G401 (cell line): Measurements from ENCODE around the gene DYNLL1. TPM values are rescaled to one million over a fixed set of nuclear protein-coding genes. Genes with fewer than 3 reads are reported as not detected.
"Not testable (repeated sequence)": the region's sequence is repeated elsewhere in the genome, so short reads cannot be mapped to it uniquely, and the experiment has no call there.

Source experiments
- DNase-seq: peaks from one replicate; pipeline ENCODE4 v3.0.0-alpha.2; 2015; ENCODE audit warnings: low spot score
- in situ Hi-C: cut with HindIII; loops from 2 replicates; pipeline ENCODE4 v1.10.0; 2016; ENCODE audit warnings: low sequenced_read_pairs, mixed read lengths
- total RNA-seq: library from RNA; depleted of rRNA; stranded (reverse); fragments of >200 nt; shearing (Covaris generic); gene quantifications from 2 replicates; pipeline ENCODE4 v1.2.3, GENCODE V29; 2014; rRNA removed

DYNLL1 gene
- total RNA-seq = 541 and 568 TPM in 2 replicates

DNA sequence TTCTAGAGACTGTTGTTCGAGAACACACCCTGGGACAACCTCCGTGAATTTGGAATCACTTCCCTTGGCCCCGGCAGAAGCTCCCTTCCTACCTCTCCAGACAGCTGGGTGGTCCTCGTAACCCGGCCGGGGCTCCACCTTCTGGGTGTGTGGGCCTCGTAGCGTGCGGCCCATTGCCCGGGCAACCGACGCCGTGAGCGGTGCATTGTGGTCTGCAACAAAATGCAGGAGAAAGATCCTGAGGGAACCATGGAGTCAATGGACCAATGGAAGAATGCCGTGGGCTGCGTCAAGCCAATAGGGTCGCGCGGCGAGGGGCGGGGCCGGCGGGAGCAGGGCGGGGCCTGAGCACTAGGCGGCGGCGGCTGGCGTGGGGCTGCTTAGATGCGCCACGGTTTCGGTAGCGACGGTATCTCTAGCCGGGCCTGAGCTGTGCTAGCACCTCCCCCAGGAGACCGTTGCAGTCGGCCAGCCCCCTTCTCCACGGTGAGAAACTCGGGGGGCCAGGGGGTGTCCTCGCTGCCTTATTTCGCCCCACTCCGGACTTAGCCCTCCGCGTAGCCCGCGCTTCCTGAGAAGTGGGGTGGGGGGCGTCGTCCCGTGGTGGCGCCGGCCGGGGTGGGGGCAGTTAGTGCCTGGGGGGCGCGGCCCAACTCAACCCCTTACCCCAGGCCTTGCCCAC is at the start of gene DYNLL1:
Gene DYNLL1, plus strand, starts transcription at position 383 of the 682 bp plus-strand sequence. CDS start 309 bp downstream, outside the sequence.
- in situ Hi-C loops = no loop called here
- peak; percentile 96 for DNase-seq

DNA sequence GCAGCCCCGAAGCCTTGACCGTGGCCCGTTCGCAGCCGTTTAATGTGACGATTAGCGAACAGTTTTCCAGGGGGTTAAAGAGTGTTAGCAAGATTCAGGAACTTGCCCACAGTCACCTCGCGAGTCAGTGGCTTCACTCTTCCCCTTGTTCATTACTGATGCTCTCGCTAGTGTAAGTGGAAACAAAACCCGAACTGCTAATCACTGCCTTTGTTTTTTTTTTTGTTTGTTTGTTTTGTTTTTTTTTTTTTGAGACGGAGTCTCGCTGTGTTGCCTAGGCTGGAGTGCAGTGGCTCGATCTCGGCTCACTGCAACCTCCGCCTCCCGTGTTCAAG is 49.1 kb upstream of the DYNLL1 start:
- in situ Hi-C loops = loop anchor here (10.0 kb wide), 1 partner anchor 222 kb away; no protein-coding TSS in a partner anchor
- DNase-seq = not testable (repeated sequence)

DNA sequence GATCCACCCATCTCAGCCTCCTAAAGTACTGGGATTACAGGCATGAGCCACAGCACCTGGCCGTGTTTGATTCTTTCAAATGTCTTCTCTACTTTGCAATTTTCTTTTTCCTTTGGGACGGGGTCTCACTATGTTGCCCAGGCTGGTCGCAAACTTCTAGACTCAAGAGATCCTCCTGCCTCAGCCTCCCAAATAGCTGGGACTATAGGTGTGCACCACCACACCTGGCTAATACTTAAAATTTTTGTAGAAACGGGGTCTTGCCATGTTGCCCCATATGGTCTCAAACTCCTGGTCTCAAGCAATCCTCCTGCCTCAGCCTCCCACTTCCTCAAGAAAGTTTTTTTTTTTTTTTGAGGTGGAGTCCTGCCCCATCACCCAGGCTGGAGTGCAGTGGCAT is 47.9 kb upstream of the DYNLL1 start:
- DNase-seq = no peak
- in situ Hi-C loops = loop anchor here (10.0 kb wide), 1 partner anchor 223 kb away; no protein-coding TSS in a partner anchor

DNA sequence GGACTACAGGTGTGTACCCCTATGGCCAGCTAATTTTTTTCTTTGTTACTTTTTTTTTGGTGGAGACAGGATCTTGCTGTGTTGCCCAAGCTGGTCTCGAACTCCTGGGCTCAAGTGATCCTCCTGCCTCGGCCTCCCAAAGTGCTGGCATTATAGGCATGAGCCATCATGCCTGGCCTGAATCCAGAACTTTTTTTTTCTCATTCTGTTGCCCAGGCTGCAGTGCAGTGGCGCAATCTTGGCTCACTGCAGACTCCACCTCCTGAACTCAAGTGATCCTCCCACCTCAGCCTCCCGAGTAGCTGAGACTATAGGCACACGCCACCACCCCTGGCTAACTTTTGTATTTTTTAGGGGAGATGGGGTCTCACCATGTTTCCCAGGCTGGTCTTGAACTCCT is 43.4 kb upstream of the DYNLL1 start:
- DNase-seq, in situ Hi-C loops: not testable (repeated sequence)

DNA sequence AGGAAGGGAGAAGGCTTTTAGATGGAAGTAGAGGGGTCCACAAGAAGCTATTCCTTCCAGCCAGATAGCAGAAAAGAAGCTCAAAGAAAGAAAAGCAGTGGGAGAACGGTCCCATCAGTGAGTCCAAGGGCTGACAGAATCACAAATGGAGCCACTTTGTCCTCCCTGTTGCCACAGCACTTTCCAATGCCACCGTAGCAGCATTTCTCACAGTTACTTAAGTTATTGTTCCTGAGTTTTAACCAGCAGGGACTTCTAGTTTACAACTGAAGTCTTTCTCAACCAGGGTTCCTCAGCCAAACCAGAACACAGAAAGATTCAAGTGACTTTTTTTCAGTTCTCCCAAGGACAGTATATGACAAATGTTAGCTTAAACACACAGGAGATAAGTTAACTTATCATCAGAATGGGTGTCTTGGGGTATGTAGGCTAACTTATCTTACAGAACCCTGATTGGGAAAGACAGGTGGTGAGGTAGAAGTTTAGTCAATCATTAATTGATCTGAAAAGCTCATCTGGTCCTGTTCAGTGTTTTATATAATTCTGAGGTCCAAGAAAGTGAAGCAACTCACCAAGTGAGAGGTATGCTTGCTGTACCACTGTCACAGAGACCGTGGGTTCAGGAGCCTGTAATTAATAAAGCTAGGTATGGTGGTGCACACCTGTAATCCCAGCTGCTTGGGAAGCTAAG is 42.7 kb upstream of the DYNLL1 start:
- DNase-seq = no peak
- in situ Hi-C loops = no loop called here

DNA sequence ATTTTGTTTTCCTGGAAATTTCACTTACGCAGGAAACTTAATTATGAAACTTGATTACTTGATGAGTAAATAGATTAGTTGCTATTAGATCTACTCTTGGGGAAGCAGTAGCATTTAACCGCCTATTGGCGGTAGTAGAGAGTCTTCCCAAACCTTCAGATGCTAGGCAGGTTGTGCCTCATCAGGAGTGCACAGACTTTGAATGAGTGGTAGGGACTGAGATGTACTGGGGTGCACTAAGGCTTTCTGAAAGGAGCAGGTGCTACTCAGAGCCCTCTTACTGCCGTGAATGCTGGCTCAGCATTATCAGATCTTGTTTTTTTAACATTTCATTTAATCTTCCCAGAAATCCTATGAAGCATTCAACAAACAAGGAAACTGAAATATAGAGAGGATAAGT is 41.9 kb upstream of the DYNLL1 start:
- DNase-seq = no peak
- in situ Hi-C loops = no loop called here

DNA sequence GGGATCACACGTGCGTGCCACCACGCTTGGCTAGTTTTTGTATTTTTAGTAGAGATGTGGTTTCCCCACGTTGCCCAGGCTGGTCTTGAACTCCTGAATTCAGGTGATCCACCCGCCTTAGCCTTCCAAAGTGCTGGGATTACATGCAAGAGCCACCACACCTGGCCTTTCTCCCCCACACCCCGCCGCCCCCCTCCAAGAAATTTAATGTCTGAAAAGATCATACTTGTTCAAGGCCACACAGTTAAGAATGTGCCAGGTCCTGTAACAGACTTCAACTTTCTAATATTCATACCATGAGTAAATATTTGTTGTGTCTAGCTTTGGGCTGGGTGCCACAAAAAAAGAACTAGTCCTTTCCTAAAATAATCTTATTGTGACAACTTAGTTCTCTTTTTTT is 40.6 kb upstream of the DYNLL1 start:
- in situ Hi-C loops = no loop called here
- no peak for DNase-seq

DNA sequence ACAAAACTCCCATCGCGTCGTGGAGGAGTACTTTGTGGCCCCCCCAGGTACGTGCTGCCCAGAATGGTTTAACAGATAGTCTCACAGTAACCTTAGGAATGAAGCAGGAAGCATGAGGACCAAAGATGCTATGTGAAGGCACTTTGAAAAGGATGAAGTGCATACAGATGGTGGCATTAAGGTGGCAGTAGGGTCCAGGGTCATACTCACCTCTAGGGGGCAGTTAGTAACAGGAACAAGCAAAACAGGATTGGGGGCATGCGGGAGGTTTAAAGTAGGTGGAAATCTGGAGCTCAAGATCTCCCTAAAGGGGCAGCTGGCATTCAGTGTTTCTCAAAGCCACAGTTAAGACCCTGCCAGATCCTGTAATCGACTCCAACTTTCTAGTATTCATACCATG is 38.8 kb upstream of the DYNLL1 start:
- in situ Hi-C loops = no loop called here
- DNase-seq = no peak

DNA sequence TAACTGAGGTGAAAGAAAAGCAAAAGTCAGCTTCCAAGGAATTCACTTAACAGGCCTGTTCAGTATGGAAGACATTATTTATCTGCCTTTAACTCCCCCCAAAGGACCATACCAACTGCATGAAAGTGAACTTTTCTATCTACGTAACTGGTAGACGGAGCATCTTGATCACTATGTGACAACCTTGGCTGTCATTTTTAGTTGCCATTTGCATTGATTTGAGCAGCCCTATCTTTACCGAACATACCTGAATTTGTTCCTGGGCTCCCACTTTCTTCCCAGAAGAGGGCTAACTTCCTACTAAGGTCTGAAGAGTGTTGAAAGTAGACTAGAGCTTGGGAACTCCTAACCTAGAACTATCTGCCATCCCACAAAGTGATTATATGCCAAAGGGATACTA is 35.8 kb upstream of the DYNLL1 start:
- DNase-seq = no peak
- in situ Hi-C loops = no loop called here

DNA sequence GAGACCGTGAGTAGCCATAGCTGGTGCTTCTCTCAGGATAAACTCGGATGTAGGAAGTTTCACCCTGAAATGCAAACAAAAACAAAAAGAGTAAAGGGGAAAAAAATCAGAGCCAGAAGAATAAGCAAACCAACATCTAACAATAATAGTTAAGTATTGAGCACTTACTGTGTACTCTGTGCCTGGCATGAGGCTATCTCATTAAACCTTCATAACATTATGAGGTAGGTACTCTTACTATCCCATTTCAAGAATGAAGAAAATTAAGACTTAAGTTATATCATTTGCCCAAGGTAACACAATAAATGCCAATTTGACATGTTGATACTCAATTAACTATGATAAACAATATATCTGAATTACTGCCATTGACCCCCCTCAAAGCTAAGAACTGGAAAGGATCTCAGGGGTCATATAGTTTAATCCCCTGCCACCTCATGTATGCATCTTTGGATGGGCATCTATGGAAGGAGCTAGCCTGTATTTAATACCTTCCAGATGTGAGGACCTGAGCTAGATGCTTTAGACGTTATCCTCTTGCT is 33.7 kb upstream of the DYNLL1 start:
- in situ Hi-C loops = no loop called here
- DNase-seq = no peak

DNA sequence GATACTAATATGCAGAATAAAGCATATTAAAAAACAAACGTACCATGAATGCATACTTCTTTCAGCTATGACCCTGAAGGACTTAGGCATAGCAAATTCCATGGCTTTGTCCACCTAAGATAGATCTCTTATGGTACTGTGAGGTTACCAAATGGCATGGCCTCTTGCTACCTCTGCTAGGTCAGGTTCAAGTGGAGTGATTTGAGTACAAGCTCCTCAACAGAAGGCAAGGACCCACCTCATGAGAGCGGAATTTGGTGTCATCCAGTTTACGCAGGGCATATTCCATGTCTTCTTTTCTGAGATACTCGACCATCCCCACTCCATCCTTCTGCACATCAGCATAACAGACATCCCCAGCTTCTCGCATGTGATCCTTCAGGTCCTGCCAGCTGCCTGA is 32.2 kb upstream of the DYNLL1 start:
- no peak for DNase-seq
- in situ Hi-C loops = no loop called here

DNA sequence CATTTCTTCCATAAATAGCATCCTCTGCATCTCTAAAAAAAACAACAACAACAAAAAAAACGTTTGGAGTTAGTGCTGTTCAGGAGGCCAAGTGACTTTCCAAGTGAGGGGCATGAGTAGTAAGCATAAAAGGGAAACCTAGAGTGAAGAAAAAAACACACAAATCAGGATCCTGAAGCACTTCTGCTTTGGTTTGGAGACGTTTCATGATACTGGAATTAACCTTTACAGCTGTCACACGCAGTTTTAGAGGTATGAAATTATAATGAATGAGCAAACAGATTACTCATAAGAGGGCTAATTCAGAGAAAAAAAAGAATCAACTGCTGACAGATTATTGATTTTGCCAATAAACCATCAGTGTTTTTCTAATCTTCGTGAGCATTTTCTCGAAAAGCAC is 30.2 kb upstream of the DYNLL1 start:
- DNase-seq = no peak
- in situ Hi-C loops = no loop called here

DNA sequence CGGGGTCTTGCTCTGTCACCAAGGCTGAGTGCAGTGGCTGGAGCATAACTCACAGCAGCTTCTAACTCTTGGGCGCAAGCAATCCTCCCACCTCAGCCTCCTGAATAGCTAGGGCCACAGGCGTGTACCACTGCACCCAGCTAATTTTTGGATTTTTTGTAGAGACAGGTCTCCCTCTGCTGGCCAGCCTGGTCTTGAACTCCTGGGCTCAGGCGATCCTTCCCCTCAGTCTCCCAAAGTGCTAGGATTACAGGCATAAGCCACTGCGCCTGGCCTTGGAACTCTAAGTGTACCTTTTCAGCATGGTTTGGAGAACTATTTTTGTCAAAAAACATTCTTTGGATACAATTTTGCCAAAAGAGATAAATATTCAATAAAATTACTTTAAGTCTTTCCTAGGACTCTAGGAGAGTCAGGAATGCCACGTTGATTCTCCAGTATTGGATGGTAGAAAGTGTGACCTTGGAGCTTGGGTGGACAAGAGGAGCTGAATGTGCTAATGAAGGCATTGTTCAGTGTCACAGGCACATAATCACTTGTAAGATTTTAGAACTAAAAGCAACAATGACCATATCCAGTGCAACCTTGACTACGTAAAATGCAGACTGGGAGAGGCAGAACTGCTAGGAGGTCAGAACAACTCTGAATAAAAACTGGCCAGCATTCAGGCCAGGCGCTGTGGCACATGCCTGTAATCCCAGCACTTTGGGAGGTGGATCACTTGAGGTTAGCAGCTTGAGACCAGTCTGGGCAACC is 29.2 kb upstream of the DYNLL1 start:
- in situ Hi-C loops = no loop called here
- peak; percentile 61 for DNase-seq

DNA sequence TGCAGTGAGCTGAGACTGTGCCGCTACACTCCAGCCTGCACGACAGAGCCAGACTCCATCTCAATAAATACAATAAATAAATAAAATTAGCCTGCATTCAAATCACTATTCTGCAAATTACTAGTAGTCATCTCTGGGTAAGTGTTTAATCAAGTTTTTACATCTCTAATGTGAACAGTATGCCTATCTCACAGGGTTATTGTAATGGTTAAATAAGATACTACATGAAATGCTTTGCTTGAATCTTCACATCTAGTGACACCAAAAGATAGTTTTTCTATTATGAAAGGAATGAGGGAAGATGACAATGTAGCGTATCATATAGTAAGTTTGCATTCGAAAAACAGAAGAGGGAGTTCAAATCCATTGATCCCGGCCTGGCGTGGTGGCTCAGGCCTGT is 28.5 kb upstream of the DYNLL1 start:
- no peak for DNase-seq
- in situ Hi-C loops = no loop called here

DNA sequence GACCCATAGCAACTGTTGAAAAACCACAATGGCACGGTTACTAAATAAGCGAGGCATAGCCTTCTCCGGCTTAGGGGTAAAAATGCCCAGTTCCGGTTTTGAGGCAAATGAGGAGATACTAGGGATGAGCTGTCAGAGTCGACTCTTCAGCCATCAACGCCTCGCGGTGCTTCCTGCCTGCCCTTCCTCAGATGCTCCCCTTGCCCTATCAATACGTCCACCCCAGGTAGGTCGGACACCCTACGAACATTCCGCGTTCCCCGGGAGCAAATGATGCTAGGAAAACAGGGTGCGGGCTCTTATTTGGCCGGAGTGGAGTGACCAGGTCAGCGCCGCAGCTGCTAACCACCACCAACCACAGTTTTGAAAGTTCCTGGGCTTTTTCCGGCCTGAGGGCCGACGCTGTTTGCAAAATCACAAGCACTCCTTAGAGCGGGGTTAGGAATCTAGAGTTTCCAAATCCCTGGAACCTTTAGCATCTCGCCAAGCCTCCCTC is 27.5 kb upstream of the DYNLL1 start:
- peak; percentile 28 for DNase-seq
- in situ Hi-C loops = no loop called here

DNA sequence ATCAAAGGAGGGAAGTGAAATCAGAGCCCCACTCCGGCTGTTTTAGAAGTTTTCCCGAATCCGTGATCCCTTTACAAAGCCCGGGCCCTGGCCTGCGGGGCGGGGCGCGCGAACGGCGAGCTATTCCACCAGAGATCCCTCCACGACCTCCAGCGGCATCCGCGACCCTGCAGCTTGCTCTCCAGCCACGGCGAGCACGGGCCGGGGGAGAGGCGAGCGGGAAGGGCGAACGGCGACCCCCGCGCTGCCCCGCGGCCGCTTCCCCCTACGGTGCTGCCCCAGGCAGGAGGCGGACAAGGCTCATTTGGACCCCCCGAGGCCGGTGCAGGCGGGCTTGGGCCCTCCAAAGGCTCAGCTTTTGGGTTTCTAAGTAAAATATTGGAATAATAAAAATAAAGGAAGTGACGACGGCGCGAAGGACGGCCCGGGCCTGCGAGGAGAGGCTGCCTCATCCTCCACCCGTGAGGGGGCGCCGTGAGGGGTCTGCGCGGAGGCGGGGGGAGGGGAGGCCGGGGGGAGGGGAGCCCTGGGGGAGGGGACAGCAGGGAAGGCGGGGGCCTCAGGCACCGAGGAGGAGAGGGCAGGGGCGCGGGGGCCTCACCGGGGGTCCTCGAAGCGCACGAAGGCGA is 27.0 kb upstream of the DYNLL1 start:
- no peak for DNase-seq
- in situ Hi-C loops = no loop called here

DNA sequence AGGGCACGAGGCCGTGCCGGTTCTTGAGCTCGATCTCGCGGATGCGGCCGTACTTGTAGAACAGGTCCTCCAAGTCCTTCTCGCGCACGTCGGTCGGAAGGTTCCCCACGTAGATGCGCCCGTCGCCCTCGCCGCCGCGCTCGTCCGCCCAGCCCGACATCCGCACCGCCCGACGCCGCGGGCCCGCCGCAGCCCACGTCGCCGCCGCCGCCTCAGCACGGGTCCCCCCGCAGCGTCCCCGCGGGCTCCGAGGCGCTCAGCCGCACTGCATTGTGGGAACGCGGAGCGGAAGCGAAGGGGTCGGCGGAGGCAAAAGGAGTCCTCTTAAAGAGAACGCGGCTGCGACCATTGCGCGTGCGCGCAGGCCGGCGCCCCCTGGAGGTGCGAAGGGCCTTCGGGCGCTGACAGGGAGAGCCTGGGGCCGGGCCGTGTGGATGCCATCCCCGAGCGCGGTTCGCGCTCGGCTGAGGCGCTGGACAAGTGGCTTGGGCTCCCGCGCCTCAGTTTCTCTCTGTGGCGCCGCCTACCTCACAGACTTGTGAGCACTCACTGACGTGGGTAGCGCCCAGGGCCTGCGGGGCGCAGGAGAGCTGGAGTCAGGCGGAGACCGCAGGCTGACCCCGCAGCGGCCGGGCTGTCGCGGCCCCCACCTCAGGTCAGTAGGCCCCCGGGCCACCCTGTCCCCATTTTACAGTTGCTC is 26.3 kb upstream of the DYNLL1 start, which contains the start of gene SRSF9:
Gene SRSF9, minus strand, starts transcription at position 299 of the 700 bp plus-strand sequence. Its CDS starts 139 bp downstream, at position 160.
- DNase-seq = peak; percentile 92
- in situ Hi-C loops = no loop called here

DNA sequence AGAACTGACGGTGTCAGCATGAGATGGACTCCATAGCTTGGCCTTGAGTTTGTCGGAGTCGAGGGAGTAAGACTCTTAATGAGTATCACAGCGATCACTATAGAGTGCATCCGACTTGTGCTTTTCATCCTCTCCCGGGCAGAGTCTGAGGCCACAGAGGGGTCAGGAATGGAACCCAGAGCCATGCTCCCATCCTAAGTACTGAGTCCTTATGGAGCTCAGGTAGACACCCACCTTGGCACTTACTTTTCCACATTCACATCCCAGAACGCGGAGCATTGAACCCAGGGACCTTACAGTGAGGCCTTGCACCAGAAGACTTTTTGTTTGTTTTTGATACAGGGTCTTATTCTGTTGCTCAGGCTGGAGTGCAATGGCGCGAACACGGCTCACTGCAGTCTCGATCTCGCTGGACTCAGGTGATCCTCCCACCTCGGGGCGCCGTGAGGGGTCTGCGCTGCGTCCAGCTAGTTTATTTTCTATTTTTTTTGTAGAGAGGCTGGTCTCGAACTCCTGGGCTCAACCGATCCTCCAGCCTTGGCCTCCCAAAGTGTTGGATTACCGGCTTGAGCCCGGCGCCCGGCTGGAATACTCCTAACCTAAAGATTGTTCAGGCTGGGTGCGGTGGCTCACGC is 25.6 kb upstream of the DYNLL1 start:
- DNase-seq = peak; percentile 43
- in situ Hi-C loops = no loop called here
